ENCODE results near the gene SERPINA12. TPM values are rescaled to one million over a fixed set of nuclear protein-coding genes. Genes with fewer than 3 reads are reported as not detected.

Gene SERPINA12
- total RNA-seq, 1 experiment from 2014 or later = not detected

DNA sequence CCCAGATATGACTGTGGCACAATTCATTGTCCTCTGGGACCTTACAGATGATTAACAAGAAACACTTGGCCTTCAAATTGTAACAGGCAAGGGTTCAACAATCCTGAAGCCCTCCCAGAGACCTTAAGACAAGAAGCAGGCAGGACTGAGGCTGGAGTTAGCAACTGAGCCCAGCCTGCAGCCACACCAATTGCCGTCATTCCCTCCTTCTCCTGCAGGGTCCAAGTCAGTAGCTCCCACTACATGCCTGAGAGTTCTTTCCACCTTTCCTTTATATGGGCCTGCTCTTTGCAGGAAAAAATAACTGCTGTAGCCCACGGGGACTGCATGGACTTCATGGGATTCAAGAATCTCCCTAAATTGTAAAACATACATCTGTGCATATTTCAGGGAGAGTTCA lies 49.6 kb upstream of the SERPINA12 start:
- Histone ChIP-seq H3K36me3 (ENCODE audit: control insufficient read depth in 1 of 2, insufficient read depth in 2 of 2, low read length in 2 of 2) (no peaks in the 10 kb centered on the region), H3K4me3 (replicated peaks in 1 of 2; ENCODE audit: low read depth in 1 of 2, low read length in 2 of 2) (no peak overlapping the region), H3K9me3 (ENCODE audit: control insufficient read depth in 1 of 2, insufficient read depth in 1 of 2, low read depth in 1 of 2, low read length in 2 of 2) (no peaks in the 10 kb centered on the region), H2AFZ (ENCODE audit: low read depth, low read length, poor library complexity, severe bottlenecking) (no peak overlapping the region), H4K20me1 (ENCODE audit: insufficient read depth) (no peaks in the 10 kb centered on the region), H3K27me3 (ENCODE audit: insufficient read depth, low read length) (no peaks in the 10 kb centered on the region), H3K9me2 (ENCODE audit: insufficient read depth) (no peaks in the 10 kb centered on the region), H3K4me2 (ENCODE audit: low read length) (no peak overlapping the region), H3K79me2 (ENCODE audit: insufficient read depth, low read length) (no peaks in the 10 kb centered on the region), H3K4me1 (ENCODE audit: control insufficient read depth in 1 of 2, insufficient read depth in 2 of 2, low read length in 2 of 2) (no peaks in the 10 kb centered on the region), H3K9ac (ENCODE audit: low read length) (no peak overlapping the region), H3K27ac (ENCODE audit: low read depth, low read length) (no peak overlapping the region)
- DNase-seq (ENCODE audit: low read depth, low spot score) (no peak), ATAC-seq (peak; percentile 63; the same call in 1 of the 2 replicates)
- no peak for TF ChIP-seq RAD21 (IDR thresholded peaks at IDR 0.05; ENCODE audit: low read depth)
- TF ChIP-seq SP1 (IDR thresholded peaks at IDR 0.05; ENCODE audit: low read depth) = no peak
- TF ChIP-seq FOSL1 (IDR thresholded peaks at IDR 0.05; ENCODE audit: low read depth) = no peak
- TF ChIP-seq, protein P1, sequence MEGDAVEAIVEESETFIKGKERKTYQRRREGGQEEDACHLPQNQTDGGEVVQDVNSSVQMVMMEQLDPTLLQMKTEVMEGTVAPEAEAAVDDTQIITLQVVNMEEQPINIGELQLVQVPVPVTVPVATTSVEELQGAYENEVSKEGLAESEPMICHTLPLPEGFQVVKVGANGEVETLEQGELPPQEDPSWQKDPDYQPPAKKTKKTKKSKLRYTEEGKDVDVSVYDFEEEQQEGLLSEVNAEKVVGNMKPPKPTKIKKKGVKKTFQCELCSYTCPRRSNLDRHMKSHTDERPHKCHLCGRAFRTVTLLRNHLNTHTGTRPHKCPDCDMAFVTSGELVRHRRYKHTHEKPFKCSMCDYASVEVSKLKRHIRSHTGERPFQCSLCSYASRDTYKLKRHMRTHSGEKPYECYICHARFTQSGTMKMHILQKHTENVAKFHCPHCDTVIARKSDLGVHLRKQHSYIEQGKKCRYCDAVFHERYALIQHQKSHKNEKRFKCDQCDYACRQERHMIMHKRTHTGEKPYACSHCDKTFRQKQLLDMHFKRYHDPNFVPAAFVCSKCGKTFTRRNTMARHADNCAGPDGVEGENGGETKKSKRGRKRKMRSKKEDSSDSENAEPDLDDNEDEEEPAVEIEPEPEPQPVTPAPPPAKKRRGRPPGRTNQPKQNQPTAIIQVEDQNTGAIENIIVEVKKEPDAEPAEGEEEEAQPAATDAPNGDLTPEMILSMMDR (IDR thresholded peaks at IDR 0.05 in 2 of 3, conservative IDR thresholded peaks at IDR 0.05 in 1 of 3; ENCODE audit: borderline replicate concordance in 1 of 3, insufficient read depth in 1 of 3, low read depth in 2 of 3, low read length in 2 of 3) = peak in 1 of 3 experiments; percentile 31; a peak in 2 of 6 replicates
- TF ChIP-seq YY1 (IDR thresholded peaks at IDR 0.05; ENCODE audit: extremely low read depth, insufficient replicate concordance, low read depth, low read length) = no peak
- no peak for TF ChIP-seq JUND (IDR thresholded peaks at IDR 0.05)
- no peak for TF ChIP-seq CBX3 (IDR thresholded peaks at IDR 0.05; ENCODE audit: low read depth)
- no peak for TF ChIP-seq POLR2AphosphoS5 (IDR thresholded peaks at IDR 0.05; ENCODE audit: low read depth, low read length)
- no peak for TF ChIP-seq EGR1 (IDR thresholded peaks at IDR 0.05; ENCODE audit: low read depth)
- intact Hi-C loops (cut with micrococcal nuclease) = no loop called here
- ChIA-PET POLR2A (no interaction called here), CTCF (no interaction called here), RAD21 (ENCODE audit: low non-redundant PET in 1 of 2, low total read pairs in 2 of 2, uncharacterized antibody in 2 of 2, unreplicated experiment in 2 of 2) (no interaction called here)
- BruUV-seq (replicated peaks) = no TSS peak

DNA sequence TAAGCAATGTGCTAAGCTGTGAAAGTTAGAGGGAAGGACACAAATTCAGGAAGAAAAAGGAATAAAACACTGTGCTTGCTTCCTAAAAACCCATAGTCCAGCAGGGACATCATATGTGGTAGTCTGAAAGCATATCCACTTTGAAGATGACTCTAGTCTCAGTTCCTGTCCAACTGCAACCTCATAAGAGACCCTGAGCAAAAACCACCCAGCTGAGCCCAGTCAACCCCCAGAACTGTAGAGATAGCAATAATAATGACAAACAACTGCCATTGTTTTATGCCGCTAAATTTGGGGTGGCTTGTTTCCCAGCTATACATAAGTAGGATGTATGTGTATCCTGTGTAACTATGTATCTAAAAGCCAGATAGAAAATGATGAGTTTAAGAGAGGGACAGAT lies 48.1 kb upstream of the SERPINA12 start:
- no peak overlapping the region for H3K9ac ChIP-seq (ENCODE audit: low read length)
- no peak overlapping the region for H3K27ac ChIP-seq (ENCODE audit: low read depth, low read length)
- DNase-seq (ENCODE audit: low read depth, low spot score) (no peak), ATAC-seq (no peak)
- H4K20me1 ChIP-seq (ENCODE audit: insufficient read depth) = no peaks in the 10 kb centered on the region
- H3K9me3 ChIP-seq (ENCODE audit: control insufficient read depth in 1 of 2, insufficient read depth in 1 of 2, low read depth in 1 of 2, low read length in 2 of 2) = no peaks in the 10 kb centered on the region
- H3K4me2 ChIP-seq (ENCODE audit: low read length) = no peak overlapping the region
- H3K4me1 ChIP-seq (ENCODE audit: control insufficient read depth in 1 of 2, insufficient read depth in 2 of 2, low read length in 2 of 2) = no peaks in the 10 kb centered on the region
- intact Hi-C loops (cut with micrococcal nuclease) = no loop called here
- no peak overlapping the region for H3K4me3 ChIP-seq (replicated peaks in 1 of 2; ENCODE audit: low read depth in 1 of 2, low read length in 2 of 2)
- no peaks in the 10 kb centered on the region for H3K27me3 ChIP-seq (ENCODE audit: insufficient read depth, low read length)
- no peaks in the 10 kb centered on the region for H3K9me2 ChIP-seq (ENCODE audit: insufficient read depth)
- ChIA-PET POLR2A (no interaction called here), CTCF (no interaction called here), RAD21 (ENCODE audit: low non-redundant PET in 1 of 2, low total read pairs in 2 of 2, uncharacterized antibody in 2 of 2, unreplicated experiment in 2 of 2) (no interaction called here)
- H3K79me2 ChIP-seq (ENCODE audit: insufficient read depth, low read length) = no peaks in the 10 kb centered on the region
- BruUV-seq (replicated peaks) = no TSS peak
- no peaks in the 10 kb centered on the region for H3K36me3 ChIP-seq (ENCODE audit: control insufficient read depth in 1 of 2, insufficient read depth in 2 of 2, low read length in 2 of 2)
- TF ChIP-seq SRF (IDR thresholded peaks at IDR 0.05; ENCODE audit: low read depth) (no peak), ZNF274 (IDR thresholded peaks at IDR 0.05; ENCODE audit: low read depth, low read length) (no peak), ELF1 (IDR thresholded peaks at IDR 0.05; ENCODE audit: borderline replicate concordance, low read depth) (no peak), EZH2 (IDR thresholded peaks at IDR 0.05) (no peak), JUND (IDR thresholded peaks at IDR 0.05) (no peak), TCF7L2 (IDR thresholded peaks at IDR 0.05; ENCODE audit: borderline replicate concordance, extremely low read depth, insufficient read depth, insufficient read length) (no peak), YY1 (IDR thresholded peaks at IDR 0.05; ENCODE audit: extremely low read depth, insufficient replicate concordance, low read depth, low read length) (no peak)
- TF ChIP-seq, protein P2, sequence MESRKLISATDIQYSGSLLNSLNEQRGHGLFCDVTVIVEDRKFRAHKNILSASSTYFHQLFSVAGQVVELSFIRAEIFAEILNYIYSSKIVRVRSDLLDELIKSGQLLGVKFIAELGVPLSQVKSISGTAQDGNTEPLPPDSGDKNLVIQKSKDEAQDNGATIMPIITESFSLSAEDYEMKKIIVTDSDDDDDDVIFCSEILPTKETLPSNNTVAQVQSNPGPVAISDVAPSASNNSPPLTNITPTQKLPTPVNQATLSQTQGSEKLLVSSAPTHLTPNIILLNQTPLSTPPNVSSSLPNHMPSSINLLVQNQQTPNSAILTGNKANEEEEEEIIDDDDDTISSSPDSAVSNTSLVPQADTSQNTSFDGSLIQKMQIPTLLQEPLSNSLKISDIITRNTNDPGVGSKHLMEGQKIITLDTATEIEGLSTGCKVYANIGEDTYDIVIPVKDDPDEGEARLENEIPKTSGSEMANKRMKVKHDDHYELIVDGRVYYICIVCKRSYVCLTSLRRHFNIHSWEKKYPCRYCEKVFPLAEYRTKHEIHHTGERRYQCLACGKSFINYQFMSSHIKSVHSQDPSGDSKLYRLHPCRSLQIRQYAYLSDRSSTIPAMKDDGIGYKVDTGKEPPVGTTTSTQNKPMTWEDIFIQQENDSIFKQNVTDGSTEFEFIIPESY (IDR thresholded peaks at IDR 0.05; ENCODE audit: extremely low read depth, insufficient replicate concordance, low read length) = no peak
- TF ChIP-seq, protein P3, sequence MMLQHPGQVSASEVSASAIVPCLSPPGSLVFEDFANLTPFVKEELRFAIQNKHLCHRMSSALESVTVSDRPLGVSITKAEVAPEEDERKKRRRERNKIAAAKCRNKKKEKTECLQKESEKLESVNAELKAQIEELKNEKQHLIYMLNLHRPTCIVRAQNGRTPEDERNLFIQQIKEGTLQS (IDR thresholded peaks at IDR 0.05) = no peak
- TF ChIP-seq, protein P4, sequence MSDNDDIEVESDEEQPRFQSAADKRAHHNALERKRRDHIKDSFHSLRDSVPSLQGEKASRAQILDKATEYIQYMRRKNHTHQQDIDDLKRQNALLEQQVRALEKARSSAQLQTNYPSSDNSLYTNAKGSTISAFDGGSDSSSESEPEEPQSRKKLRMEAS (IDR thresholded peaks at IDR 0.05) = no peak
- H2AFZ ChIP-seq (ENCODE audit: low read depth, low read length, poor library complexity, severe bottlenecking) = no peak overlapping the region

Data from HCT116 (cell line).